PC-9 (cell line): Measurements from ENCODE around the gene NINJ2.

Experiments used
- EZH2 ChIP-seq: fragments of 200-600 bp; sonication (generic); IDR thresholded peaks from 2 replicates; pipeline ENCODE4 v1.8.0; 2017; ENCODE audit warnings: antibody characterized with exemption, low read depth
- TF ChIP-seq, protein P1 (sequence below): fragments of 200-600 bp; sonication (generic); conservative IDR thresholded peaks from 2 replicates; pipeline ENCODE4 v1.6.1; 2017; ENCODE audit warnings: mixed run types, antibody characterized with exemption, mild to moderate bottlenecking, moderate library complexity

- TF ChIP-seq, protein P1, sequence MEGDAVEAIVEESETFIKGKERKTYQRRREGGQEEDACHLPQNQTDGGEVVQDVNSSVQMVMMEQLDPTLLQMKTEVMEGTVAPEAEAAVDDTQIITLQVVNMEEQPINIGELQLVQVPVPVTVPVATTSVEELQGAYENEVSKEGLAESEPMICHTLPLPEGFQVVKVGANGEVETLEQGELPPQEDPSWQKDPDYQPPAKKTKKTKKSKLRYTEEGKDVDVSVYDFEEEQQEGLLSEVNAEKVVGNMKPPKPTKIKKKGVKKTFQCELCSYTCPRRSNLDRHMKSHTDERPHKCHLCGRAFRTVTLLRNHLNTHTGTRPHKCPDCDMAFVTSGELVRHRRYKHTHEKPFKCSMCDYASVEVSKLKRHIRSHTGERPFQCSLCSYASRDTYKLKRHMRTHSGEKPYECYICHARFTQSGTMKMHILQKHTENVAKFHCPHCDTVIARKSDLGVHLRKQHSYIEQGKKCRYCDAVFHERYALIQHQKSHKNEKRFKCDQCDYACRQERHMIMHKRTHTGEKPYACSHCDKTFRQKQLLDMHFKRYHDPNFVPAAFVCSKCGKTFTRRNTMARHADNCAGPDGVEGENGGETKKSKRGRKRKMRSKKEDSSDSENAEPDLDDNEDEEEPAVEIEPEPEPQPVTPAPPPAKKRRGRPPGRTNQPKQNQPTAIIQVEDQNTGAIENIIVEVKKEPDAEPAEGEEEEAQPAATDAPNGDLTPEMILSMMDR: no peak
- TF ChIP-seq EZH2: no peak
Measured at GRCh38 chr12:630656-631632, 32.3 kb downstream of the NINJ2 start.
